Ovary (tissue), 3 donors: ENCODE measurements around the gene HAL.

Experiments
- CTCF ChIP-seq, 3 donors: fragments of 450-650 bp in 2 of 3; fragments of 200-600 bp in 1 of 3; IDR thresholded peaks; one replicate each; pipeline versions ENCODE4 v1.5.1 to v1.8.0; 2016 to 2022; ENCODE audit warnings: antibody characterized with exemption in 3 of 3, mild to moderate bottlenecking in 1 of 3
- POLR2A ChIP-seq: fragments of 450-650 bp; IDR thresholded peaks from one replicate; pipeline ENCODE4 v1.6.1; 2017; ENCODE audit warnings: antibody characterized with exemption, mild to moderate bottlenecking, moderate library complexity
- donor health status: DM: no; HTN: no; CAD: no.

GRCh38 chr12:95970905-95971304, 25.2 kb downstream of the HAL start:
- TF ChIP-seq CTCF (IDR thresholded peaks at IDR 0.05) (no peak), POLR2A (no peak)
